ENCODE results near the gene KRTCAP3.

KRTCAP3 gene

DNA sequence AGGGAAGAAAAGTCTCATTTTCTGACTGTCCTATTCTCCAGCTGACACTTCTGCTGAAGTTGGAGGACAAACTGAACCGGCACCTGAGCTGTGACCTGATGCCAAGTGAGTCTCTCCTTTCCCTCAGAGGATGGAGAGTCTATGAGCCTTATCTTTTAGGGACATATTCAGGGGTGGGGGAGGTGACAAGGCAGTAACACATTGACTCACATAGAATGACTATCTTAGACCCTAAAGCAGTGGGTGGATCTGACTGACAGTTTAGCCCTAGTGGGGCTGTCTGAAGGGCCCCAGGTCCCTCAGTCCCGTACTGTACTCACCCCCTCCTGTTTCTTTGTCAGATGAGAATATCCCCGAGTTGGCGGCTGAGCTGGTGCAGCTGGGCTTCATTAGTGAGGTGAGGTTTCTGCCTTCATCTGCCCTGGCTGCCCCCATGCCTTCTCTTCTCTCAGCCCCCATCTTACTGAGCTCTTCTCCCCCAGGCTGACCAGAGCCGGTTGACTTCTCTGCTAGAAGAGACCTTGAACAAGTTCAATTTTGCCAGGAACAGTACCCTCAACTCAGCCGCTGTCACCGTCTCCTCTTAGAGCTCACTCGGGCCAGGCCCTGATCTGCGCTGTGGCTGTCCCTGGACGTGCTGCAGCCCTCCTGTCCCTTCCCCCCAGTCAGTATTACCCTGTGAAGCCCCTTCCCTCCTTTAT is 805 bp upstream of the KRTCAP3 start:
- DNase-seq (ENCODE audit: low read depth): no peak

- no peak for DNase-seq (ENCODE audit: low read depth)
Measured at GRCh38 chr2:27442920-27443282, 720 bp downstream of the KRTCAP3 start.

DNA sequence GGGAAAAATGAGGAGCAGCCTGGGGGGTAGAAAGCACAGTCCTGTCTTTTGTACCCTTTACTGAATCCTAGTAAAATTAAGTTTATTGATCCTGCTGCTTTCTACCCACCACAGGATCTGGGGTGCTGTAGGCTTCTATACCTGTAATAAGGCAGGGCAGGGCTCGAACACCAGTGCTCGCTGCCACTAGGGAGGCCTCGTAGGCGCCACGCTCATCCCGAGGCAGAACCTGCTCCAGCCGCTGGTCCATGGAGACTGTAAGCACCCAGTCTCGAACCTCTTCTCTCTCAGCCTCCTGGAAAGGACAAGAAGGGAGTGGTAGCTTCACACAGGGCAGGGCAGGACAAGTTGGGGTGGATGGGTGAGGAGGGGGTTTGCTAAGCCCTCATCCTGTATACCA is 3.0 kb downstream of the KRTCAP3 start:
- DNase-seq (ENCODE audit: low read depth): no peak

DNA sequence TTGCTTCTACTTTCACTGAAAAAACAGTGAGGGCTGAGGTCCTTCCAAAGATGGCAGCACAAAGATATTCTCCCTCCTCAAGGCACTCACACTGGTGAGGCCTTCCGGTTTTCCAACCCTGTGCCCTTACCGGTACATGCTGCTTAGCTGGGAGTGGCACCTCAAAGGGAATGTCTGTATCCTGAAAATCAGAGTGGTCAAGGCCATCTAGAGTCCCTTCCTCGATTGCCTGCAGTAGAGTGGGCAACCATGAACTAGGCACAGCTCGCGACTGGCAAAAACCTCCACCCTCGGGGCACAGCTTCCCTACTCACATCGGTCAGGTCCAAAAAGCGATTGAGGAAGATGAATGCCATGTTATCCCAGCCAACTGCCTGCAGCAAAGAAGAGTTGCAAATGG is 3.4 kb downstream of the KRTCAP3 start:
- DNase-seq (ENCODE audit: low read depth): no peak

GRCh38 chr2:27446057-27446456 is 3.9 kb downstream of the KRTCAP3 start:
- no peak for DNase-seq (ENCODE audit: low read depth)

DNA sequence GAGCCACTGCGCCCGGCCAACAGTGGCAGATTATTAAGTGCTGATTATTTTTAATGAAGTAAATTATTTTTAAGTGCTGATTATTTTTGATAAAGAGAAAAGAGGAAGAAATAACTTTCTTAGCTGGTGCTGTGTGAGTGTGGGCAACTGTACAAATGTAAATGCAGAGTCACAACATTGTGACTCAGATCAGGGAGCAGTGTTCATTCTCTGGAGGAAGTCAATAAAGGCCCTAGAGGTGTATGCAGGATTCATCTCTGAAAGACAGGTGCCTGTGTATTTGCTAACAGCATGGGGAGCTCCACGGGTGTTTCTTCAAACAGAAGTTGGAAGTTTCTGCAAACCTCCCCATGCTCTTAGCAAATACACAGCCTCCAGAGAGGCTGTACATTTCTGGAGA is 6.2 kb downstream of the KRTCAP3 start:
- DNase-seq (ENCODE audit: low read depth): no peak

DNA sequence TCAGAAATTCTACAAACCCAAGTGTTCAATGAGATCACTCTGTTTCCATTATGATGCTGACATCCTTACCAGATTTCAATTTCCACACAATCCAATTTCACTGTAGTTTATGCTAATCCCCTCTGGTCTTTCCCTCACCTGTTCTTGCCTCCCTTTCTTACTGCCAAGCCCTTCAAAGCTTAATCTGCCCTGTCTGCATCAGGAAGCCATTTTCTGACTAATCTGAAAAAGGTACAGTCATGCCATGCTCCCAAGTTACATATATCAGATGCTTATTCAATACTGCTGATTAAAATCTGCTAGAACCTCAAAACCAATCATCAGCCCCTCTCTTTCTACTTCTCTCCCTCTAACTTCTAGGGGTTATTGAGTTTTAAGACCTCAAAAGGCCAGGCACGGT is 8.9 kb downstream of the KRTCAP3 start:
- DNase-seq (ENCODE audit: low read depth): no peak

DNA sequence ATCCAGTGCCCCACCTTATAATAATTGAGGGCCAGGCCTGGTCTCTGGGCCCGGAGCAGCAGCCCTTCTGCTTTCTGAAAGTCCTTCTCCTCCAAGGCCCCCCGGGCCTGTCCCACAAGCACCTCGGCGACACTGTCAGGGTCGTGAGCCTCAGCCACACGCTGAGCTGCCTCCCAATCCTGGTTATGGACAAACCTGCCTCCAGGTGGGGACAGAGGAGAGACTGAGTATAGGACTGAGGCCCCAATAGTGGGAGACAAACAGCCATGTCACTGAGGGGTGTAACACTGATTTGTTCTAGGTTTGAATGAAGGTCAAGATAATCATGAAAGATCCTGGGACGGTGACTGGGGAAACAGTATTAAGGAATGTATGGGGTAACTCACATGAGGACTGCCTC is 11.8 kb downstream of the KRTCAP3 start:
- DNase-seq (ENCODE audit: low read depth): no peak

DNA sequence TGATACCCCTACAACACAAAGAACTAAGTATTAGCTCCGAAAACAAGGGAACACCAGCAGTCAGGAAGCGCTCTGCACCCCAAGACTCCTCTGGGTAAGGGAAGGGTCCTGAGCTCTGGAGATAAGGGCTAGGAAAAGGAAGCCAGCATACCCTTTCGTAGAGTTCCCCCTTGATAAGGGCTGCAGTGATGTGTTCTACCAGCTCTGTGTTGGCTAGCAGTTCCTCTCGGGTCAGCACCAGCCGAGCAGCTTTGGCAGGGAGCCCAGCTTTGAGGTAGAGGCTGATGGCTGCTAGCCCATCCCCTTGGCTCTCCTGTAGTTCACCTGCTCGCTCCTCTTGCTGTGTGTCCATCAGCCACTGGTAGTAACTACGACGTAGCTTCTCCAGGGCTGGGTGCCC is 18.9 kb downstream of the KRTCAP3 start:
- DNase-seq (ENCODE audit: low read depth): no peak

DNA sequence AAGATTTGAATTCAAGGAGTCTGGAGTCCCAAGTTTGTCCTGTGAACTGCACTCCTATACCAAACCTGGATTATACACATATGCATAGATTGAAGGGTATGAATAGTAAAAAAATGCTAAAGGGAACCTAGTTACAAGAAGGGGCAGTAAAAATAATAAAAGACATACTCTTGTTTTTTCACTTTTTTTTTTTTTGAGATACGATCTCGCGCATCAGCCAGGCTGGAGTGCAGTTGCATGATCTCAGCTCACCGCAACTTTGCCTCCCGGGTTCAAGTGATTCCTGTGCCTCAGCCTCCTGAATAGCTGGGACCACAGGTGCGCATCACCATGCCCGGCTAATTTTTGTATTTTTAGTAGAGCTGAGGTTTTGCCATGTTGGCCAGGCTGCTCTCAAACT is 22.3 kb downstream of the KRTCAP3 start:
- no peak for DNase-seq (ENCODE audit: low read depth)

GRCh38 chr2:27471961-27472360 is 29.8 kb downstream of the KRTCAP3 start:
- no peak for DNase-seq (ENCODE audit: low read depth)

GRCh38 chr2:27485496-27485895 is 43.3 kb downstream of the KRTCAP3 start:
- DNase-seq (ENCODE audit: low read depth): no peak

- DNase-seq (ENCODE audit: low read depth): peak; percentile 24
Measured at GRCh38 chr2:27489118-27489497, 46.9 kb downstream of the KRTCAP3 start.

DNA sequence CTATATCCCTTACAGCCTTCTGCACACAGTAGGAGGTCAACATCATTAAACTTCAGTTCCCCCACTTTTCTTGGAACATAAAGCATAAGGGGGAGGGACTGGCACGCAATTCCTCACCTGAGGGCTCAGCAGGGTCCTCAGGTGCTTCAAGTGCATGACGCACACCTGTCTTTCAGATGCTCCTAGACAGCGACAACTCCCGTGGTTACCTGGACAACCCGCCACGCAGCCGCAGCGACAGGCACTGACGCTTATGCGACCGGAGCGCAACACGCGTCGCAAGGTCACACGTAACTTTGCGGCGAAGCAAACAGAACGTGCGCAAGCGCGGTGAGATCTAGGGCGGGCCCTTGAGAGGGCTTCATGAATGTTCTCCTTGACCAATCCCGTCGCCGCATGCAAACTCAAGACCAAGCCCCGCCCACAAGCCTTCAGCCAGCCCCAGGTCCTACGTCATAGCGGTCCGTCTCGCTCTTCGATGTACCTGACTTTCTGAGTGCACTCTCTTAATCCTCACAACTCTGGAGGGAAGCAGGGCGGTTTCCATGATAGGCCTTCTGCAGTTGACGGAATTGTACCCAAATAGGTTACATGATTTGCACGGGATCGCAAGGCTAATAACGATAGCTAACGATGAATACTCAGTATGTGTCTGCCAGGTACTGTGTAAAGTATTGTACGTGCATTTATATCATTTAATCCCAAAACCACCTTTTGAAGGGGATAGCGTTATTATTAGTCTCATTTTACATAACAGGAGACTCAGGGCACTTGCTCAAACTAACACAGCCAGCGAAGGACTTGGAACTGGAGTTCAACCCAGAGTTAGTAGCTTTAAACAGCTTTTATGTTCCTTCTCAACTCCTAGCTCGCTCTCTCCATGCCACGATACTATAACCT is 47.6 kb downstream of the KRTCAP3 start, which contains the start of gene IFT172:
TSS of gene IFT172 (minus strand) at position 246 of the 900 bp plus-strand sequence. CDS start at position 156, 90 bp downstream.
- peak; percentile 95 for DNase-seq (ENCODE audit: low read depth)

DNA sequence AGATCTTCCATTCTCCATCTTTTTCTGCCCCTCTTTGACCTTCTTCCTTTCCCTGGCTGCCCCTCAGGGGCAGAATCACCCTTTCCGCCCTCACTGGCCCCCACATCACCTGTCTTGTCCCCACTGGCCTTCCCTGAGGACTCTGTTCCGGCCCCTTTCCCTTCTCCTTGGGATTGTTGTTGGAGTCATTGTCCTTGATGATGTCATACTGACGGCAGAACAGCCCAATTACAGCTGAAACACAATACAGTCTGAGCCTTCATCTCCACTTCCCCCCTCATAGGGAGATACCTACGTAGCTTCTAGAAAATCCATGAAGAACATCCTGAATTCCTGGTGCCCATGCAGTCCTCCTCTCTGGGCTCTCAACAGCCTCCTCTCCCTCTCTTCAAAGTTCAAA is 50.4 kb downstream of the KRTCAP3 start:
- DNase-seq (ENCODE audit: low read depth): no peak

DNA sequence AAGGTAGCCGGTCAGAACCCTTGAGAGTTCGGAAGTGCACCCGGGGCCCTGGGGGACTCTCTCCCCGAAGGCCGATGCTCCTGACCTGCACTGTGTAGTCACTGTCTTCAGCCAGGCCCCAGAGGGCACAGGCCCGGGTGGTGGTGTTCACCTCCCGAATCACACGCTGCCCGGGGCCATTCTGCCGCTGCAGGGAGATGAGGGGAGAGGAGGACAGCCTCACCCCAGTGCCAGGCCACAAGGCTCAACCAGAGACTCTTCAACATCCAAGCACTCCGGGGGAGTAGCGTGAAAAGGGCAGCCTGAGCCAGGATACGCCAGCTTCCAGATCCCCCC is 51.7 kb downstream of the KRTCAP3 start:
- DNase-seq (ENCODE audit: low read depth): peak; percentile 84
